IMR-90 (cell line): ENCODE results near the gene EBF4. TPM values are rescaled to one million over a fixed set of nuclear protein-coding genes. Genes with fewer than 3 reads are reported as not detected.

Experiments
- ATAC-seq: fragments of 200-7000 bp; cut with Tn5 transposase; 2 replicates; pipeline ENCODE4 v1.9.1; 2020; ENCODE audit warnings: low read depth, mild to moderate bottlenecking, moderate library complexity
- BruUV-seq: library from RNA; stranded (reverse); fragments of 400-500 nt; replicated peaks from 2 replicates; lab custom pipeline; 2021; lab: Mats Ljungman, UMichigan
- CTCF ChIA-PET: fragments of 300-600 bp; formaldehyde crosslinking; extraction: SDS; loops from one replicate; lab custom pipeline; 2021; ENCODE audit warnings: antibody characterized with exemption; lab: Yijun Ruan, JAX
- POLR2A ChIA-PET: fragments of 300-600 bp; sonication (Branson Sonifier 250); formaldehyde crosslinking; loops from one replicate; lab custom pipeline; 2022; ENCODE audit warnings: antibody characterized with exemption; ENCODE audit not compliant: unreplicated experiment; lab: Charles Lee
- DNase-seq: peaks from one replicate; pipeline ENCODE4 v3.0.0; 2013
- H2AFZ ChIP-seq: replicated peaks from 2 replicates; pipeline ENCODE3; 2013; ENCODE audit warnings: low read length, mild to moderate bottlenecking; ENCODE audit not compliant: poor library complexity
- H2AK5ac ChIP-seq: 2 replicates; pipeline ENCODE4 v1.6.1; 2013; ENCODE audit warnings: low read depth, low read length, inconsistent platforms
- H2AK9ac ChIP-seq: replicated peaks from 2 replicates; pipeline ENCODE3; 2013; ENCODE audit warnings: mild to moderate bottlenecking, low read depth, low read length, moderate library complexity; ENCODE audit not compliant: poor library complexity
- H2BK120ac ChIP-seq: 2 replicates; pipeline ENCODE4 v1.6.1; 2013; ENCODE audit warnings: low read depth, low read length, inconsistent platforms
- H2BK15ac ChIP-seq: 3 replicates; pipeline ENCODE4 v1.6.1; 2013; ENCODE audit warnings: low read depth, low read length, inconsistent platforms
- H2BK20ac ChIP-seq: 2 replicates; pipeline ENCODE4 v1.6.1; 2013; ENCODE audit warnings: low read depth, mild to moderate bottlenecking, inconsistent platforms, low read length, moderate library complexity
- H2BK5ac ChIP-seq: 2 replicates; pipeline ENCODE4 v1.6.1; 2013; ENCODE audit warnings: mild to moderate bottlenecking, low read depth, low read length, inconsistent platforms; ENCODE audit not compliant: poor library complexity, severe bottlenecking
- H3K14ac ChIP-seq: replicated peaks from 2 replicates; pipeline ENCODE4 v1.6.1; 2013; ENCODE audit warnings: low read depth, low read length, inconsistent platforms
- H3K18ac ChIP-seq: 2 replicates; pipeline ENCODE4 v1.6.1; 2013; ENCODE audit warnings: low read depth, low read length, control low read depth
- H3K23ac ChIP-seq: 2 replicates; pipeline ENCODE4 v1.6.1; 2013; ENCODE audit warnings: low read depth, low read length, inconsistent platforms
- H3K27ac ChIP-seq: 2 replicates; pipeline ENCODE4 v1.5.1; 2013; ENCODE audit warnings: mild to moderate bottlenecking, control low read depth, low read length; ENCODE audit not compliant: insufficient read depth
- H3K27me3 ChIP-seq: 2 replicates; pipeline ENCODE4 v1.6.1; 2013; ENCODE audit warnings: low read length; ENCODE audit not compliant: control insufficient read depth, insufficient read depth
- H3K36me3 ChIP-seq: 2 replicates; pipeline ENCODE4 v1.6.1; 2013; ENCODE audit warnings: low read length, mixed read lengths; ENCODE audit not compliant: control insufficient read depth, insufficient read depth
- H3K4ac ChIP-seq: 2 replicates; pipeline ENCODE4 v1.6.1; 2013; ENCODE audit warnings: low read depth, low read length, inconsistent platforms
- H3K4me1 ChIP-seq: 2 replicates; pipeline ENCODE4 v1.6.1; 2013; ENCODE audit warnings: low read length, mixed read lengths; ENCODE audit not compliant: control insufficient read depth, insufficient read depth
- H3K4me2 ChIP-seq: 2 replicates; pipeline ENCODE4 v1.6.1; 2013; ENCODE audit warnings: low read depth, mild to moderate bottlenecking, control low read depth, low read length, moderate library complexity
- H3K4me3 ChIP-seq: 2 replicates; pipeline ENCODE4 v1.5.1; 2013; ENCODE audit warnings: low read depth, mild to moderate bottlenecking, control low read depth, low read length, moderate library complexity; ENCODE audit not compliant: insufficient read depth
- H3K56ac ChIP-seq: 2 replicates; pipeline ENCODE4 v1.6.1; 2013; ENCODE audit warnings: low read length, inconsistent platforms; ENCODE audit not compliant: insufficient read depth; ENCODE audit errors: extremely low read depth
- H3K79me1 ChIP-seq, 2 experiments: 2 replicates each; pipeline ENCODE4 v1.6.1; 2013; ENCODE audit warnings: low read length in 2 of 2, inconsistent platforms in 1 of 2, low read depth in 1 of 2
- H3K9ac ChIP-seq: 2 replicates; pipeline ENCODE4 v1.6.1; 2013; ENCODE audit warnings: low read depth, low read length, control low read depth
- H3K9me1 ChIP-seq: 2 replicates; pipeline ENCODE4 v1.6.1; 2013; ENCODE audit warnings: low read length, inconsistent platforms; ENCODE audit not compliant: insufficient read depth
- H3K9me3 ChIP-seq: 2 replicates; pipeline ENCODE4 v1.6.1; 2013; ENCODE audit warnings: low read length; ENCODE audit not compliant: control insufficient read depth, insufficient read depth
- H4K20me1 ChIP-seq: 2 replicates; pipeline ENCODE4 v1.6.1; 2013; ENCODE audit warnings: low read length, inconsistent platforms; ENCODE audit not compliant: insufficient read depth
- H4K5ac ChIP-seq: 2 replicates; pipeline ENCODE4 v1.6.1; 2013; ENCODE audit warnings: mild to moderate bottlenecking, low read depth, low read length, control low read depth
- H4K8ac ChIP-seq, 2 experiments: 2 replicates each; pipeline ENCODE4 v1.6.1; 2013; ENCODE audit warnings: low read depth in 2 of 2, low read length in 2 of 2, control low read depth in 1 of 2, inconsistent platforms in 1 of 2
- H4K91ac ChIP-seq: 2 replicates; pipeline ENCODE4 v1.6.1; 2013; ENCODE audit warnings: low read depth, low read length, inconsistent platforms; ENCODE audit not compliant: insufficient read depth
- BHLHE40 ChIP-seq: fragments of 150-350 bp; IDR thresholded peaks from 2 replicates; pipeline ENCODE4 v1.6.1; 2016; ENCODE audit warnings: mild to moderate bottlenecking, low read depth, low read length
- CTCF ChIP-seq: conservative IDR thresholded peaks from 2 replicates; pipeline ENCODE4 v1.5.1; 2012; ENCODE audit warnings: mild to moderate bottlenecking, low read depth, low read length, improper control_type of control experiment
- MAZ ChIP-seq: IDR thresholded peaks from 2 replicates; pipeline ENCODE4 v1.6.1; 2012; ENCODE audit warnings: low read depth, mild to moderate bottlenecking, low read length, improper control_type of control experiment, moderate library complexity, borderline replicate concordance
- MXI1 ChIP-seq: IDR thresholded peaks from 2 replicates; pipeline ENCODE4 v1.6.1; 2012; ENCODE audit warnings: low read depth, mild to moderate bottlenecking, low read length, moderate library complexity, borderline replicate concordance
- NFE2L2 ChIP-seq: fragments of 150-350 bp; IDR thresholded peaks from 2 replicates; pipeline ENCODE4 v1.6.1; 2016; ENCODE audit warnings: low read depth, mild to moderate bottlenecking, low read length
- RAD21 ChIP-seq: IDR thresholded peaks from 2 replicates; pipeline ENCODE4 v1.6.1; 2012; ENCODE audit warnings: low read length, improper control_type of control experiment
- WGBS, 2 experiments: methylation state at CpG; one replicate each; pipeline versions ENCODE4 v1.1.5 to v1.1.7; 2013; ENCODE audit warnings: missing lambda C conversion rate in 2 of 2; ENCODE audit not compliant: insufficient read length in 1 of 2; ENCODE audit errors: extremely low coverage in 2 of 2; 5-methylcytosine and 5-hydroxymethylcytosine counted together
- dilution Hi-C: fragments of 300-500 bp; cut with HindIII; formaldehyde crosslinking; loops from one replicate; pipeline ENCODE4 v1.14.3; 2018; ENCODE audit warnings: low sequenced_read_pairs; ENCODE audit not compliant: unreplicated experiment
- in situ Hi-C: fragments of 300-500 bp; cut with MboI; formaldehyde crosslinking; loops from 3 replicates; pipeline ENCODE4 v1.14.3; 2019; ENCODE audit warnings: low sequenced_read_pairs, inconsistent platforms, mixed read lengths
- intact Hi-C: fragments of 100-400 bp; cut with micrococcal nuclease; formaldehyde crosslinking; loops from 2 replicates; pipeline ENCODE4 v1.10.0; 2022
- polyA plus RNA-seq, 3 experiments: library from polyadenylated mRNA; depleted of rRNA; stranded (reverse); fragments of >200 nt; gene quantifications; 2 replicates each; pipeline ENCODE4 v1.2.3, GENCODE V29; 2012; ENCODE audit warnings: low replicate concordance in 1 of 3
- total RNA-seq: library from RNA; depleted of rRNA; stranded (reverse); fragments of >200 nt; gene quantifications from 2 replicates; pipeline ENCODE4 v1.2.3, GENCODE V29; 2012

Gene EBF4
- total and polyA plus RNA-seq, 2 of the 4 experiments (the other 2 are of a cell fraction): 0.18 to 1.1 TPM

- Histone ChIP-seq H4K20me1 (no peaks in the 10 kb centered on the region), H2BK15ac (no peak overlapping the region), H3K18ac (no peak overlapping the region), H2AFZ (no peak overlapping the region), H3K56ac (no peak overlapping the region), H2AK5ac (no peak overlapping the region), H3K9me3 (peaks cover 5% of the 10 kb centered on the region), H3K9me1 (no peaks in the 10 kb centered on the region), H3K4me2 (no peak overlapping the region), H3K79me1 (no peaks in the 10 kb centered on the region), H3K4me3 (no peak overlapping the region), H3K4ac (no peak overlapping the region), H3K27ac (no peak overlapping the region), H3K14ac (no peak overlapping the region), H2AK9ac (no peak overlapping the region), H3K36me3 (no peaks in the 10 kb centered on the region), H3K4me1 (no peaks in the 10 kb centered on the region), H2BK20ac (no peak overlapping the region), H2BK5ac (no peak overlapping the region), H4K5ac (no peak overlapping the region), H4K8ac (no peak overlapping the region), H2BK120ac (no peak overlapping the region), H3K23ac (no peak overlapping the region), H4K91ac (no peak overlapping the region), H3K9ac (no peak overlapping the region), H3K27me3 (peaks cover 13% of the 10 kb centered on the region)
- TF ChIP-seq CTCF: no peak
- no peak for TF ChIP-seq MXI1
- TF ChIP-seq BHLHE40: no peak
- TF ChIP-seq NFE2L2: no peak
- TF ChIP-seq MAZ: no peak
- TF ChIP-seq RAD21: no peak
- ATAC-seq: no peak
- no peak for DNase-seq
- dilution Hi-C loops (no loop called here), in situ Hi-C loops (no loop called here), intact Hi-C loops (no loop called here)
- no TSS peak for BruUV-seq
- ChIA-PET POLR2A (no interaction called here), CTCF (no interaction called here)
- no CpG with 5 or more reads among the region's 2 CpGs for WGBS, 2 experiments
These were observed 42.3 kb downstream of the EBF4 start for GRCh38 chr20:2734899-2735298.
